ENCODE data around the gene RDX.

Gene RDX

DNA sequence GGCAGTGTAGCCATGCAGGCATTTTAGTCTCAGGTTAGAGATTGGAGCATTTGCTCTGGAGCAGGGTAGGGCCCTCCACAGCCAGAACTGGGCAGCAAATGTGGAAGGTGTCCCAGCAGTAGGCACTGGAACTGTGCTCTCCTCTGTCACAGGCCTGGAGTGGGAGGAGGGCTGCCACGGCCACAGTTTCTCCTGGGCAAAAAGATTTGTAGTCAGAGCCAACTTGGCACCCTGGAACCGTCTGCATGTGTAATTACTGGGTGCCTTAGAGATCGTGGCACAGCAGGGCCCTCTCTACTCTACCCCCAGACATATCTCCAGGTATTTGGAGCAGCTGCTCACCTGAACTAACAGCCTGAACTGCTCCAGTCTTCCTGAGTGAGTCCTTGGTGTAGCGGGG lies 109.5 kb downstream of the RDX start:
- peak in 3 of 42 donors; percentile 26 to 40 (median 40) for DNase-seq
- intact Hi-C loops (cut with DNase I) = no loop called here

DNA sequence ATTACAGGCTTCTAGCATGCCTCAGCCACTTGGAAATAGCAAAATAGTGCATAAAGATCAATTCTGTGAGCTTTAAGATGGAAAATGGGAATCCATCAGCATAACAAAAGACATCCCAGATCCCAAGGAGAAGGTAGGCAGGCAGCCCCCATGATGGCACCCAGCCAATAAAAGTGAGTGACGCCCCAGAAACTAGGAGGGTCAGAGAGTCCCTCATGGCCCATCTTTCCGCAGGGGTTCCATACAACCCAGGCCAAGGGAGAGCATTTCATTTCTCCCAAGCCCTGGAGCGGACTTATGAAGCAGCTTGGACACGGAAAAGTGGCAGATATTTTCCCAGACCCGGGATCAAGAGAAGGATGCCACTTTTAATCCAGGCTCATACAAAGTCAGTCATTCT lies 110.0 kb downstream of the RDX start:
- peak in 1 of 42 donors; percentile 33 for DNase-seq
- intact Hi-C loops (cut with DNase I) = no loop called here

- intact Hi-C loops (cut with DNase I) = no loop called here
- DNase-seq = no peak
Measured at GRCh38 chr11:110185599-110185998, 110.8 kb downstream of the RDX start.

- intact Hi-C loops (cut with DNase I) = no loop called here
- peak in 16 of 42 donors; percentile 22 to 82 (median 44) for DNase-seq
Measured at GRCh38 chr11:110185121-110185591, 111.3 kb downstream of the RDX start.

DNA sequence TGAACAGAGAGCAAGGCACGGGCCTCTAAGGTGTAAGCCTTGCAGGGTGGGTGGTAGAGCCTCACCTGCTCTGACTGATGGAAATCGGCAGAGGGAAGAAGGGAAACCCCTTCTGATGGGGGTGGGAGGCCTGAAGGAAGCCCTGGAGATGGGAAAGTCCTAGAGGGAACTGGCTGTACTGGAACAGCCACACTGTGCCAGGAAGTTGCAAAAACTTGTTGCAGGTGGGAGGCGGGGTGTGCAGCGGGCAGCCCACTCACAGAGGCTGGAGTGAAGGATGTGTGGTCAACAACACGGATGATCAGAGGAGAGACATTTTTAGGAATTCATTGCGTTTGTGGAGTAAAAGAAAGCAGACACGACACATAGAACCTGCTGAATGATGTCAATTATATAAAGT lies 112.0 kb downstream of the RDX start:
- intact Hi-C loops (cut with DNase I) = no loop called here
- DNase-seq = peak in 1 of 42 donors; percentile 37

DNA sequence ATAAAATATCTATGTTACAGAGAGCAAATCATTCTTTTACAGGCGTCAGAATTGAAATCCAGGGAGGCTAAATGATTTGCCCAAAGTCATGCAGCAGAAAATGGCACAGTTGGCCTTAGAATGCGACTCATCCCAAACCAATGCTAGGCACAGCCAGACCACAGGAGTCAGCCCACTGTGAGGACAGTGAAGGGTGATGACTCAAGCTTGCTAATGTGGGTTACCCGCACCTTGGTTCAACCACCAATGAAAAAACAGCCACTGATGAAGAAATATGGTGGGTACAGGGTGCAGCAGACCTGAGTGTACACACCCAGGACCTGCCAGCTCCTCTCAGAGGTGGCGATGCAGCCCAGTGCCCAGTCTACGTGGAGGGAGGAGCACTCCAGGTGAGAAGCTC lies 113.5 kb downstream of the RDX start:
- no peak for DNase-seq
- intact Hi-C loops (cut with DNase I) = no loop called here

DNA sequence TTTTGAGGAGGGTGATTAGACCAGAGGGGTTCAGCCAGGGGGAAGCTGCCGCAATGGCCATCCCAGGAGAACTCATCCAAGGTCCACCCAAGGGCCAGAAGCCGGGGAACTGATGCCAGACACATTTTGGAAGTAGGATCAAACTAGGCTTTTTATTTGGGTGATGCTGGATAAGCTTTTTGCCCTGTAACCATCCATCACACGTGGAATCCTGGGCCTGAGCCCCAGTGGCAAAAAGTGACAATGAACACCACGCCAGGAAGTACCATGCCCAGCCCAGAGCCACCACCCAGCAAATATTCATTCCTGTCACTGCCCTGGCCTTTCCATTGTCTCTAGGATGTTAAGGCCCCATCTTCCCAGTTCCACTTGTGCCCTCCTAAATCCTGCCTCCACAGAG lies 117.3 kb downstream of the RDX start:
- DNase-seq = no peak
- intact Hi-C loops (cut with DNase I) = loop anchor here (10.0 kb wide), 1 partner anchor 84 kb away; the partner anchor contains the start of gene ZC3H12C

DNA sequence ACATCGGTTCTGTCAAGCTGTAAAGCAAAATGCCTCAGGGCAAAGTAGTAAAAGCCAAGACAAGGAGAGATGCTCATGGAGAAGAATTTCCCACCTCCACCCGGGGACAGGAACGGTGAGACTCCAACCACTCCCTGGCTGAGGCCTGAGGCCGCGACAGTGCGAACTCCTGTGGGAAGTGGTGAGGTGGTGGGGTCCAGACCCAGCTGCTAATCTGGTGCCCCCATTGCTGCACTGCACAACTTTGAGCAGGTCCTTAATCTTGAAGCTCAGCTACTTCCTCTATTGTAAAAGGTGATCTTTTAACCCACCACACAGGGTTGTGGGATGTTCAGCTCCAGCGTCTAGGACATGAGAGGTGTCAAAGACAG lies 119.3 kb downstream of the RDX start:
- intact Hi-C loops (cut with DNase I) = loop anchor here (10.0 kb wide), 1 partner anchor 82 kb away; the partner anchor contains the start of gene ZC3H12C
- no peak for DNase-seq

- intact Hi-C loops (cut with DNase I) = loop anchor here (10.0 kb wide), 1 partner anchor 82 kb away; the partner anchor contains the start of gene ZC3H12C
- DNase-seq = no peak
Measured at GRCh38 chr11:110176366-110177085, 119.9 kb downstream of the RDX start.

- no peak for DNase-seq
- intact Hi-C loops (cut with DNase I) = loop anchor here (10.0 kb wide), 1 partner anchor 80 kb away; the partner anchor contains the start of gene ZC3H12C
Measured at GRCh38 chr11:110174645-110175310, 121.6 kb downstream of the RDX start.

- intact Hi-C loops (cut with DNase I) = loop anchor here (10.0 kb wide), 1 partner anchor 79 kb away; the partner anchor contains the start of gene ZC3H12C
- peak; percentile 41 to 92 (median 78) for DNase-seq
Measured at GRCh38 chr11:110173811-110174644, 122.4 kb downstream of the RDX start.

DNA sequence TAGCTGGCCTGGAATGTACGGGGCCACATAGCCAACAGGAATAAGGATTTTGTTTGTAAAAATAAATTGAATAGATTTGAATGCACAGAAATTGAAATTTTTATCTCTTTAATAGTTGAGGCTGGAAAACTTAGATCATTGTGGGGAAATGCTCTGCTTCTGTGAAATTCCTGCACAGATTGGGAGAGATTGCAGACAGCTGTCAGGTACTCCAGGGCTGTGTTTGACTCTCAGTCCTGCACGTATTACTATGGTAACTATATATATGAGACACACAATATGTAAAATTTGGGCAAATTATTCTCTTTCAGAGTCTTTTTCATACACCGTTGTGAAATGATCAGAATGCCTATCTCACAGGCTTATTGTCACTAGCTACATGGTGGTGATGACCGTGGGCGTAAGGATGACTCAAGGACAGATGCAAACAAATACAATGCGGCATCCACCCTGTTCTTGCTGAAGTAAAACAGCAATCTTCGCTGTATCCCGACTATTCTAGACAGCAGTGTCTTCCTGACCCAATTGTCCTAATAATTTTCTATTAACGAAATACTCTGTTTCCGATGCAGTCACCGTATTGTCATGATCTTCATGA lies 123.8 kb downstream of the RDX start:
- intact Hi-C loops (cut with DNase I) = loop anchor here (10.0 kb wide), 1 partner anchor 78 kb away; the partner anchor contains the start of gene ZC3H12C
- no peak for DNase-seq

DNA sequence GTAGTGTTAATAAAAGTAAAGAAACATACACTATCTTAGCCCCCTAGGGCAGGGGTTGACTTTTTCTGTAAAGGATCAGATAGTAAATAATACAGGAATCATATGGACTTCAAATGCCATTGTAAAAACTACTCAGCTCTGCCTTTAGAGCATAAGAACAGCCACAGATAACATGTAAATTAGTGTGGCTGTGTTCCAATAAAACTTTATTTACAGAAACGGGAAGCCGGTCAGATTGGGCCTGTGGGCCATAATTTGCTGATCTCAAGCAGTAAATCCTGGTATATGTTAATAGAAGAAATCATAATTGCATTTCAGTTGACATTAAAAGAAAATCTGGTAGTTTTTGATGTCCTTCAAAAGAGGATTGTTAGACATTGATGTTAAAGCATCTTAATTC lies 126.7 kb downstream of the RDX start:
- DNase-seq = no peak
- intact Hi-C loops (cut with DNase I) = loop anchor here (10.0 kb wide), 1 partner anchor 75 kb away; the partner anchor contains the start of gene ZC3H12C

GRCh38 chr11:110168033-110168803 lies 128.2 kb downstream of the RDX start:
- DNase-seq = no peak
- intact Hi-C loops (cut with DNase I) = no loop called here

DNA sequence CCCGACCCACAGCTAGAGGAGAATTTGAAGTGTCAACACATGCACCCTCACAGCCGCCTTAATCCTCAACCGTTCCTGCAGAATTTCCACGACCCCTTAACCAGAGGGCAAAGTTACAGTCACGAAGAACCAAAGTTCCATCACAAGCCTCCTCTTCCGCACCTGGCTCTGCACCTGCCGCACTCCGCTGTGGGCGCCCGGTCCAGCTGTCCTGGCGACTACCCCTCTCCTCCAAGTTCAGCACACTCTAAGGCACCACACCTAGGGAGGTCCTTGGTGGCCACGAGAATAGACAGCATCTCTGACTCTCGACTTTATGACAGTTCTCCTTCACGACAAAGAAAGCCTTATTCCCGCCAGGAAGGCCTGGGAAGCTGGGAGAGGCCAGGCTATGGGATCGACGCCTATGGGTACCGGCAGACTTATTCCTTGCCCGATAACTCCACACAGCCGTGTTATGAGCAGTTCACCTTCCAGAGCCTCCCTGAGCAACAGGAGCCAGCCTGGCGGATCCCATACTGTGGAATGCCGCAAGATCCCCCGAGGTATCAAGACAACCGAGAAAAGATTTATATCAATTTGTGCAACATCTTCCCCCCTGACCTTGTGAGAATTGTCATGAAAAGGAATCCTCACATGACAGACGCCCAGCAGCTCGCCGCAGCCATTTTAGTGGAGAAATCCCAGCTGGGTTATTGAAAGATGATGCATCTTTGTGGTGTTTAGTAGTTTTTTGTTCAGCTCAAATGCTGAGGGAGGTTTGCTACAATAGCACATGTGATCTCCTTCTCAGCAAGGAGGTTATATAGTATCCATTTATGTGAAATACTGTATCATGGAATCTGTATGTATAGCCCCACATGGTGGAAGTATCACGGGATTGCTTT lies 131.1 kb downstream of the RDX start:
- peak in 1 of 42 donors; percentile 39 for DNase-seq
- intact Hi-C loops (cut with DNase I) = no loop called here

- DNase-seq = no peak
- intact Hi-C loops (cut with DNase I) = no loop called here
Measured at GRCh38 chr11:110162216-110162615, 134.2 kb downstream of the RDX start.

DNA sequence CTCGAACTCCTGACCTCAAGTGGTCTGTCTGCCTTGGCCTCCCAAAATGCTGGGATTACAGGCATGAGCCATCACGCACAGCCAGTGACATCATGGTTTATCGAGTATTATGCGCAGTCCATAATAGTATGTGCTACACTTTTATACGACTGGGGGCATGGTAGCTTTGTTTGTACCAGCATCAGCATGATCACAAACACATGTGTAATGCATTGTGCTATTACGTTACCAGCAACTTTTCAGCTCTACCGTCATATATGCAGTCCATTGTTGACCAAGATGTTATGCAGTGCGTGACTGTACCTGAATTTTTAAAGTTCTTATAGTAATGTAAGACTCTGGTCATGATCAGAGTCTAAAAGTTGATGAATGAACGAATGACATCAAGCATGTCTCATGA lies 135.4 kb downstream of the RDX start:
- no peak for DNase-seq
- intact Hi-C loops (cut with DNase I) = no loop called here

Measured in head of caudate nucleus (tissue), 42 donors.